SK-N-SH (cell line): ENCODE results near the gene RHOG. TPM values are rescaled to one million over a fixed set of nuclear protein-coding genes. Genes with fewer than 3 reads are reported as not detected.

Source experiments
- CTCF ChIA-PET: fragments of 300-600, 350-600 bp; formaldehyde crosslinking; extraction: SDS; loops from one replicate; lab custom pipeline; 2021; lab: Yijun Ruan, JAX
- POLR2A ChIA-PET: fragments of 350-600 bp; sonication (Branson Sonifier 250); formaldehyde crosslinking; extraction: SDS; loops from one replicate; lab custom pipeline; 2020; ENCODE audit warnings: antibody characterized with exemption, inconsistent platforms; lab: Yijun Ruan, JAX
- DNase-seq: peaks from one replicate; pipeline ENCODE4 v3.0.0; 2012
- H2AFZ ChIP-seq: fragments of 200-600 bp; sonication (generic); 2 replicates; pipeline ENCODE4 v1.8.1; 2016; ENCODE audit warnings: antibody characterized with exemption, mild to moderate bottlenecking, low read depth
- H3F3A ChIP-seq: fragments of 200-600 bp; sonication (generic); replicated peaks from 2 replicates; pipeline ENCODE3; 2016; ENCODE audit warnings: antibody characterized with exemption, mild to moderate bottlenecking; ENCODE audit not compliant: insufficient read depth
- H3K27ac ChIP-seq, 2 experiments: fragments of 200-500 bp in 1 of 2; fragments of 200-600 bp in 1 of 2; sonication (Bioruptor generic) in 1 of 2; sonication (generic), shearing (Covaris generic) in 1 of 2; 2 replicates each; pipeline versions ENCODE4 v1.5.1 to v1.6.1; 2014 to 2016; ENCODE audit warnings: low read depth in 2 of 2, inconsistent platforms in 1 of 2, low read length in 1 of 2, mild to moderate bottlenecking in 1 of 2, mixed read lengths in 1 of 2
- H3K27me3 ChIP-seq: fragments of 200-600 bp; sonication (generic), shearing (Covaris generic); 2 replicates; pipeline ENCODE4 v1.6.1; 2016; ENCODE audit warnings: mixed run types; ENCODE audit not compliant: insufficient read depth
- H3K36me3 ChIP-seq, 2 experiments: fragments of 200-500 bp in 1 of 2; fragments of 200-600 bp in 1 of 2; sonication (Bioruptor generic) in 1 of 2; sonication (generic) in 1 of 2; replicated peaks in 1 of 2; 2 replicates each; pipeline versions ENCODE3 to v1.5.1; 2014 to 2016; ENCODE audit warnings: low read length in 1 of 2, mild to moderate bottlenecking in 1 of 2; ENCODE audit not compliant: insufficient read depth in 2 of 2, control insufficient read depth in 1 of 2
- H3K4me1 ChIP-seq, 2 experiments: fragments of 200-500 bp in 1 of 2; fragments of 200-600 bp in 1 of 2; sonication (Bioruptor generic) in 1 of 2; sonication (generic), shearing (Covaris generic) in 1 of 2; 2 replicates each; pipeline versions ENCODE4 v1.5.1 to v1.6.1; 2014 to 2016; ENCODE audit warnings: low read depth in 1 of 2, low read length in 1 of 2, mixed run types in 1 of 2; ENCODE audit not compliant: insufficient read depth in 2 of 2, control insufficient read depth in 1 of 2
- H3K4me2 ChIP-seq: fragments of 200-600 bp; sonication (generic), shearing (Covaris generic); 2 replicates; pipeline ENCODE4 v1.6.1; 2017; ENCODE audit warnings: mixed run types
- H3K4me3 ChIP-seq, 2 experiments: fragments of 200-500 bp in 1 of 2; fragments of 200-600 bp in 1 of 2; sonication (Bioruptor generic) in 1 of 2; sonication (generic), shearing (Covaris generic) in 1 of 2; 2 replicates each; pipeline versions ENCODE4 v1.5.1 to v1.8.1; 2014 to 2016; ENCODE audit warnings: low read depth in 2 of 2, inconsistent platforms in 1 of 2, low read length in 1 of 2, mild to moderate bottlenecking in 1 of 2, mixed read lengths in 1 of 2, moderate library complexity in 1 of 2
- H3K79me2 ChIP-seq: fragments of 200-600 bp; sonication (generic); 2 replicates; pipeline ENCODE4 v1.8.1; 2017; ENCODE audit warnings: mild to moderate bottlenecking; ENCODE audit not compliant: insufficient read depth
- H3K9ac ChIP-seq: fragments of 200-600 bp; sonication (generic); 2 replicates; pipeline ENCODE4 v1.6.1; 2017; ENCODE audit warnings: mixed run types
- H3K9me2 ChIP-seq: fragments of 200-600 bp; sonication (generic); 2 replicates; pipeline ENCODE4 v1.6.1; 2017; ENCODE audit warnings: mixed run types
- H3K9me3 ChIP-seq: fragments of 200-600 bp; sonication (generic); 2 replicates; pipeline ENCODE4 v1.6.1; 2017; ENCODE audit warnings: mixed run types, mild to moderate bottlenecking, moderate library complexity
- H4K20me1 ChIP-seq: fragments of 200-600 bp; sonication (generic); 2 replicates; pipeline ENCODE4 v1.6.1; 2017; ENCODE audit warnings: mild to moderate bottlenecking, mixed run types; ENCODE audit not compliant: insufficient read depth
- CHD2 ChIP-seq: fragments of 150-350 bp; IDR thresholded peaks from 2 replicates; pipeline ENCODE4 v1.6.1; 2018; ENCODE audit warnings: low read length; ENCODE audit not compliant: partially characterized antibody
- CTCF ChIP-seq: fragments of 200-600 bp; sonication (generic); IDR thresholded peaks from 2 replicates; pipeline ENCODE4 v1.6.1; 2017; ENCODE audit warnings: antibody characterized with exemption, mild to moderate bottlenecking, moderate library complexity
- EP300 ChIP-seq, 2 experiments: IDR thresholded peaks; 2 replicates each; pipeline versions ENCODE4 v1.4.0 to v1.6.1; 2012; ENCODE audit warnings: borderline replicate concordance in 1 of 2, low read depth in 1 of 2, low read length in 1 of 2
- EZH2phosphoT487 ChIP-seq: fragments of 200-600 bp; sonication (generic); IDR thresholded peaks from 2 replicates; pipeline ENCODE4 v1.6.1; 2017; ENCODE audit warnings: low read depth, mixed run types, mild to moderate bottlenecking, antibody characterized with exemption, moderate library complexity, borderline replicate concordance
- FOSL2 ChIP-seq: IDR thresholded peaks from 2 replicates; pipeline ENCODE4 v1.4.0; 2012; ENCODE audit warnings: low read depth, mild to moderate bottlenecking, moderate library complexity, borderline replicate concordance
- FOXM1 ChIP-seq: IDR thresholded peaks from 2 replicates; pipeline ENCODE4 v1.4.0; 2012; ENCODE audit warnings: low read depth, mild to moderate bottlenecking
- GATA2 ChIP-seq: sonication (generic); formaldehyde crosslinking; IDR thresholded peaks from 2 replicates; pipeline ENCODE4 v1.5.0; 2020; ENCODE audit warnings: mild to moderate bottlenecking, missing genetic modification reagents
- MXI1 ChIP-seq: IDR thresholded peaks from 2 replicates; pipeline ENCODE4 v1.6.1; 2012; ENCODE audit warnings: mild to moderate bottlenecking, low read depth, low read length, improper control_type of control experiment
- NRF1 ChIP-seq: IDR thresholded peaks from 2 replicates; pipeline ENCODE4 v1.6.1; 2012; ENCODE audit warnings: low read depth, mild to moderate bottlenecking, low read length
- POLR2AphosphoS5 ChIP-seq: IDR thresholded peaks from 2 replicates; pipeline ENCODE4 v1.6.1; 2012; ENCODE audit warnings: low read depth, low read length
- SIN3A ChIP-seq: IDR thresholded peaks from 2 replicates; pipeline ENCODE4 v1.6.1; 2012; ENCODE audit warnings: low read depth, mild to moderate bottlenecking, low read length, moderate library complexity, borderline replicate concordance
- SMC3 ChIP-seq: IDR thresholded peaks from 2 replicates; pipeline ENCODE4 v1.6.1; 2012; ENCODE audit warnings: low read depth, low read length, improper control_type of control experiment
- TAF1 ChIP-seq: IDR thresholded peaks from 2 replicates; pipeline ENCODE4 v1.6.1; 2012; ENCODE audit warnings: low read depth, mild to moderate bottlenecking, low read length, moderate library complexity, borderline replicate concordance
- TEAD4 ChIP-seq: IDR thresholded peaks from 2 replicates; pipeline ENCODE4 v1.4.0; 2012; ENCODE audit warnings: mild to moderate bottlenecking, borderline replicate concordance; ENCODE audit not compliant: insufficient read depth
- WGBS: methylation state at CpG from one replicate; pipeline ENCODE4 v1.1.6; 2017; ENCODE audit warnings: low lambda C conversion rate; 5-methylcytosine and 5-hydroxymethylcytosine counted together
- polyA plus RNA-seq, 3 experiments: library from polyadenylated mRNA; depleted of rRNA; stranded (reverse); fragments of >200 nt; gene quantifications; 2 replicates each; pipeline ENCODE4 v1.2.3, GENCODE V29; 2012
- TF ChIP-seq, protein P1 (sequence below): IDR thresholded peaks from 2 replicates; pipeline ENCODE4 v1.6.1; 2012; ENCODE audit warnings: mild to moderate bottlenecking, low read depth, low read length, moderate library complexity
- TF ChIP-seq, protein P2 (sequence below): IDR thresholded peaks from 2 replicates; pipeline ENCODE4 v1.4.0; 2012; ENCODE audit warnings: low read depth

The RHOG gene
- polyA plus RNA-seq, 1 of the 3 experiments (the other 2 are of a cell fraction) = 73.7 TPM

GRCh38 chr11:3838504-3838903 is 2.3 kb downstream of the RHOG start:
- no peaks in the 10 kb centered on the region for H3K9me2 ChIP-seq
- H3K4me1 ChIP-seq = peaks cover 5 to 20% of the 10 kb centered on the region in 2 experiments; a peak in 2 of 4 replicates
- H3K27ac ChIP-seq = no peak overlapping the region
- H3F3A ChIP-seq = peaks cover 4% of the 10 kb centered on the region
- no peak for DNase-seq
- H3K27me3 ChIP-seq = no peaks in the 10 kb centered on the region
- peak overlapping the region; percentile 96 for H3K4me2 ChIP-seq
- no peak overlapping the region for H3K9ac ChIP-seq
- peaks cover 3 to 4% of the 10 kb centered on the region in 2 experiments for H3K36me3 ChIP-seq
- H4K20me1 ChIP-seq = peaks cover 59% of the 10 kb centered on the region
- ChIA-PET POLR2A (no interaction called here), CTCF (interaction anchor here (1.2 to 12.1 kb wide), 3 partner anchors 14 to 235 kb away, joined by 5 to 134 read pairs (median 10); partner anchors contain the start of gene STIM1)
- no peak overlapping the region for H2AFZ ChIP-seq
- H3K9me3 ChIP-seq = no peaks in the 10 kb centered on the region
- H3K79me2 ChIP-seq = peaks cover 77% of the 10 kb centered on the region
- WGBS = 83% methylated on average over 2 of the region's 2 CpGs
- no peak overlapping the region for H3K4me3 ChIP-seq
- no peak for TF ChIP-seq SIN3A
- TF ChIP-seq POLR2AphosphoS5 = no peak
- no peak for TF ChIP-seq FOXM1
- TF ChIP-seq, protein P1, sequence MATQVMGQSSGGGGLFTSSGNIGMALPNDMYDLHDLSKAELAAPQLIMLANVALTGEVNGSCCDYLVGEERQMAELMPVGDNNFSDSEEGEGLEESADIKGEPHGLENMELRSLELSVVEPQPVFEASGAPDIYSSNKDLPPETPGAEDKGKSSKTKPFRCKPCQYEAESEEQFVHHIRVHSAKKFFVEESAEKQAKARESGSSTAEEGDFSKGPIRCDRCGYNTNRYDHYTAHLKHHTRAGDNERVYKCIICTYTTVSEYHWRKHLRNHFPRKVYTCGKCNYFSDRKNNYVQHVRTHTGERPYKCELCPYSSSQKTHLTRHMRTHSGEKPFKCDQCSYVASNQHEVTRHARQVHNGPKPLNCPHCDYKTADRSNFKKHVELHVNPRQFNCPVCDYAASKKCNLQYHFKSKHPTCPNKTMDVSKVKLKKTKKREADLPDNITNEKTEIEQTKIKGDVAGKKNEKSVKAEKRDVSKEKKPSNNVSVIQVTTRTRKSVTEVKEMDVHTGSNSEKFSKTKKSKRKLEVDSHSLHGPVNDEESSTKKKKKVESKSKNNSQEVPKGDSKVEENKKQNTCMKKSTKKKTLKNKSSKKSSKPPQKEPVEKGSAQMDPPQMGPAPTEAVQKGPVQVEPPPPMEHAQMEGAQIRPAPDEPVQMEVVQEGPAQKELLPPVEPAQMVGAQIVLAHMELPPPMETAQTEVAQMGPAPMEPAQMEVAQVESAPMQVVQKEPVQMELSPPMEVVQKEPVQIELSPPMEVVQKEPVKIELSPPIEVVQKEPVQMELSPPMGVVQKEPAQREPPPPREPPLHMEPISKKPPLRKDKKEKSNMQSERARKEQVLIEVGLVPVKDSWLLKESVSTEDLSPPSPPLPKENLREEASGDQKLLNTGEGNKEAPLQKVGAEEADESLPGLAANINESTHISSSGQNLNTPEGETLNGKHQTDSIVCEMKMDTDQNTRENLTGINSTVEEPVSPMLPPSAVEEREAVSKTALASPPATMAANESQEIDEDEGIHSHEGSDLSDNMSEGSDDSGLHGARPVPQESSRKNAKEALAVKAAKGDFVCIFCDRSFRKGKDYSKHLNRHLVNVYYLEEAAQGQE = no peak
- TF ChIP-seq, protein P2, sequence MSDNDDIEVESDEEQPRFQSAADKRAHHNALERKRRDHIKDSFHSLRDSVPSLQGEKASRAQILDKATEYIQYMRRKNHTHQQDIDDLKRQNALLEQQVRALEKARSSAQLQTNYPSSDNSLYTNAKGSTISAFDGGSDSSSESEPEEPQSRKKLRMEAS = no peak
- no peak for TF ChIP-seq MXI1
- TF ChIP-seq SMC3 = no peak
- TF ChIP-seq GATA2 (CRISPR knock-in tag) = no peak
- TF ChIP-seq CHD2 = no peak
- no peak for TF ChIP-seq TEAD4
- no peak for TF ChIP-seq CTCF
- no peak for TF ChIP-seq EP300 (IDR thresholded peaks at IDR 0.05; ENCODE audit: borderline replicate concordance in 1 of 2, low read depth in 1 of 2, low read length in 1 of 2)
- TF ChIP-seq EZH2phosphoT487 = no peak
- no peak for TF ChIP-seq NRF1
- no peak for TF ChIP-seq FOSL2
- TF ChIP-seq TAF1 = no peak
